Ovary (tissue), 3 donors: Measurements from ENCODE around the gene PTCRA.

ENCODE experiments used
- EP300 ChIP-seq: sonication (generic); formaldehyde crosslinking; IDR thresholded peaks from one replicate; pipeline ENCODE4 v1.6.1; 2017; ENCODE audit warnings: antibody characterized with exemption
- POLR2A ChIP-seq: fragments of 450-650 bp; IDR thresholded peaks from one replicate; pipeline ENCODE4 v1.6.1; 2017; ENCODE audit warnings: antibody characterized with exemption, mild to moderate bottlenecking, moderate library complexity
- TF ChIP-seq, protein P1 (sequence below), 3 donors: fragments of 450-650 bp in 2 of 3; fragments of 200-600 bp in 1 of 3; IDR thresholded peaks; one replicate each; pipeline versions ENCODE4 v1.5.1 to v1.8.0; 2016 to 2022; ENCODE audit warnings: antibody characterized with exemption in 3 of 3, mild to moderate bottlenecking in 1 of 3
- donor health status: DM: no; HTN: no; CAD: no.

DNA sequence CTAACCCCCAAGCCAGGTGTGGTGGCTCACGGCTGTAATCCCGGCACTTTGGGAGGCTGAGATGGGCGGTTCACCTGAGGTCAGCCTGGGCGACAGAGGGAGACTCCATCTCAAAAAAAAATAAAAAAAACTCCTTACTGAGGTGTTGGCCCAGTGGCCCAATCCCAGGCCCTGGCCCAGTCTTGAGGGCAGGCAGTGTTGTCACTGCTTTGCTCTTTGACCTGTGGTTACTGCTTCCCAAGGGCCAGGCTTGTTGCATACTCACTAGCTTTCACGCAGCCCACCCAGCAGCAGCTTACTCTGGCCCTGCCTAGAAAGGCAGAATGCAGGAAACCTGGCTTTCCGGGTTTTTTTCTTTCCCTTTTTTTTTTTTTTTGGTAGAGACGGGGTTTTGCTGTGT is 26.6 kb downstream of the PTCRA start:
- TF ChIP-seq POLR2A (no peak), EP300 (no peak)
- TF ChIP-seq, protein P1, sequence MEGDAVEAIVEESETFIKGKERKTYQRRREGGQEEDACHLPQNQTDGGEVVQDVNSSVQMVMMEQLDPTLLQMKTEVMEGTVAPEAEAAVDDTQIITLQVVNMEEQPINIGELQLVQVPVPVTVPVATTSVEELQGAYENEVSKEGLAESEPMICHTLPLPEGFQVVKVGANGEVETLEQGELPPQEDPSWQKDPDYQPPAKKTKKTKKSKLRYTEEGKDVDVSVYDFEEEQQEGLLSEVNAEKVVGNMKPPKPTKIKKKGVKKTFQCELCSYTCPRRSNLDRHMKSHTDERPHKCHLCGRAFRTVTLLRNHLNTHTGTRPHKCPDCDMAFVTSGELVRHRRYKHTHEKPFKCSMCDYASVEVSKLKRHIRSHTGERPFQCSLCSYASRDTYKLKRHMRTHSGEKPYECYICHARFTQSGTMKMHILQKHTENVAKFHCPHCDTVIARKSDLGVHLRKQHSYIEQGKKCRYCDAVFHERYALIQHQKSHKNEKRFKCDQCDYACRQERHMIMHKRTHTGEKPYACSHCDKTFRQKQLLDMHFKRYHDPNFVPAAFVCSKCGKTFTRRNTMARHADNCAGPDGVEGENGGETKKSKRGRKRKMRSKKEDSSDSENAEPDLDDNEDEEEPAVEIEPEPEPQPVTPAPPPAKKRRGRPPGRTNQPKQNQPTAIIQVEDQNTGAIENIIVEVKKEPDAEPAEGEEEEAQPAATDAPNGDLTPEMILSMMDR (IDR thresholded peaks at IDR 0.05), result no peak
